DOHH2 (cell line): ENCODE results near the gene ZBTB49.
A peak's percentile ranks its signal among the peaks of the same experiment; 100 is the strongest.
"Not testable (repeated sequence)": the region's sequence is repeated elsewhere in the genome, so short reads cannot be mapped to it uniquely, and the experiment has no call there.

Experiments
- H3F3A ChIP-seq: fragments of 200-600 bp; sonication (generic), shearing (Covaris generic); 2 replicates; pipeline ENCODE4 v1.6.0; 2016; ENCODE audit warnings: antibody characterized with exemption, mild to moderate bottlenecking; ENCODE audit not compliant: control insufficient read depth, insufficient read depth
- H3K27ac ChIP-seq: fragments of 200-600 bp; sonication (generic); 2 replicates; pipeline ENCODE4 v1.5.1; 2014; ENCODE audit warnings: low read depth, mild to moderate bottlenecking, low read length, moderate library complexity
- H3K27me3 ChIP-seq: fragments of 200-600 bp; sonication (generic); 2 replicates; pipeline ENCODE4 v1.6.1; 2014; ENCODE audit warnings: mild to moderate bottlenecking, low read length, mixed read lengths; ENCODE audit not compliant: control insufficient read depth
- H3K36me3 ChIP-seq: fragments of 200-600 bp; sonication (generic); 2 replicates; pipeline ENCODE4 v1.6.1; 2014; ENCODE audit warnings: mild to moderate bottlenecking, low read length, moderate library complexity, mixed read lengths; ENCODE audit not compliant: control insufficient read depth
- H3K4me1 ChIP-seq: fragments of 200-600 bp; sonication (generic); 2 replicates; pipeline ENCODE4 v1.6.1; 2014; ENCODE audit warnings: mild to moderate bottlenecking, low read length, mixed read lengths; ENCODE audit not compliant: control insufficient read depth
- H3K4me2 ChIP-seq: fragments of 200-600 bp; sonication (generic); 2 replicates; pipeline ENCODE4 v1.6.0; 2014; ENCODE audit warnings: mild to moderate bottlenecking, low read length, moderate library complexity
- H3K4me3 ChIP-seq: fragments of 200-600 bp; sonication (generic); 2 replicates; pipeline ENCODE4 v1.5.1; 2014; ENCODE audit warnings: mild to moderate bottlenecking, low read length, mixed read lengths
- H3K79me2 ChIP-seq: fragments of 200-600 bp; sonication (generic); 2 replicates; pipeline ENCODE4 v1.6.1; 2014; ENCODE audit warnings: mild to moderate bottlenecking, low read length, mixed read lengths; ENCODE audit not compliant: control insufficient read depth
- H3K9me2 ChIP-seq: fragments of 200-600 bp; sonication (generic); replicated peaks from 2 replicates; pipeline ENCODE4 v1.6.1; 2014; ENCODE audit warnings: mild to moderate bottlenecking, low read length, mixed read lengths; ENCODE audit not compliant: control insufficient read depth
- H3K9me3 ChIP-seq: fragments of 200-600 bp; sonication (generic); 2 replicates; pipeline ENCODE4 v1.6.1; 2014; ENCODE audit warnings: antibody characterized with exemption, low read length, mixed read lengths; ENCODE audit not compliant: control insufficient read depth, insufficient read depth
- H4K20me1 ChIP-seq: fragments of 200-600 bp; sonication (generic); 2 replicates; pipeline ENCODE4 v1.6.0; 2014; ENCODE audit warnings: low read depth, mild to moderate bottlenecking, antibody characterized with exemption, low read length, moderate library complexity; ENCODE audit not compliant: control insufficient read depth, insufficient read depth
- CTCF ChIP-seq: fragments of 200-600 bp; sonication (generic); IDR thresholded peaks from one replicate; pipeline ENCODE4 v1.5.1; 2014; ENCODE audit warnings: antibody characterized with exemption, mild to moderate bottlenecking, low read depth, low read length; ENCODE audit not compliant: poor library complexity, severe bottlenecking
- EZH2phosphoT487 ChIP-seq: fragments of 200-600 bp; sonication (generic); IDR thresholded peaks from 2 replicates; pipeline ENCODE4 v1.6.1; 2017; ENCODE audit warnings: borderline replicate concordance, mild to moderate bottlenecking, antibody characterized with exemption, low read length, moderate library complexity, mixed read lengths

The ZBTB49 gene

GRCh38 chr4:4343038-4343437 is 53.0 kb downstream of the ZBTB49 start:
- Histone ChIP-seq H4K20me1 (no peaks in the 10 kb centered on the region), H3K4me3 (no peak overlapping the region), H3K36me3 (peaks cover 6% of the 10 kb centered on the region), H3F3A (peaks cover 14% of the 10 kb centered on the region), H3K4me2 (no peak overlapping the region), H3K9me3 (no peaks in the 10 kb centered on the region), H3K4me1 (peaks cover 63% of the 10 kb centered on the region), H3K27ac (peak overlapping the region; percentile 22; the same call in 1 of the 2 replicates), H3K9me2 (no peaks in the 10 kb centered on the region), H3K79me2 (no peaks in the 10 kb centered on the region), H3K27me3 (no peaks in the 10 kb centered on the region)
- TF ChIP-seq EZH2phosphoT487 (no peak), CTCF (no peak)

GRCh38 chr4:4344915-4345527 is 55.0 kb downstream of the ZBTB49 start:
- no peaks in the 10 kb centered on the region for H3K79me2 ChIP-seq
- H3K36me3 ChIP-seq = peaks cover 6% of the 10 kb centered on the region
- H3K9me3 ChIP-seq = peaks cover 5% of the 10 kb centered on the region; the same call in 1 of the 2 replicates
- H3K27me3 ChIP-seq = no peaks in the 10 kb centered on the region
- peaks cover 69% of the 10 kb centered on the region for H3K4me1 ChIP-seq
- H4K20me1 ChIP-seq = no peaks in the 10 kb centered on the region
- H3K4me2 ChIP-seq = peak overlapping the region; percentile 69
- TF ChIP-seq CTCF = no peak
- TF ChIP-seq EZH2phosphoT487 = no peak
- H3F3A ChIP-seq = peaks cover 14% of the 10 kb centered on the region
- H3K4me3 ChIP-seq = peak overlapping the region; percentile 56
- peak overlapping the region; percentile 90 for H3K27ac ChIP-seq
- H3K9me2 ChIP-seq = no peaks in the 10 kb centered on the region

GRCh38 chr4:4347585-4347984 is 57.5 kb downstream of the ZBTB49 start:
- peaks cover 6% of the 10 kb centered on the region for H3K36me3 ChIP-seq
- H3K27me3 ChIP-seq = no peaks in the 10 kb centered on the region
- peaks cover 14% of the 10 kb centered on the region for H3F3A ChIP-seq
- H3K9me3 ChIP-seq = peaks cover 5% of the 10 kb centered on the region; the same call in 1 of the 2 replicates
- H4K20me1 ChIP-seq = no peaks in the 10 kb centered on the region
- no peaks in the 10 kb centered on the region for H3K79me2 ChIP-seq
- no peak overlapping the region for H3K4me3 ChIP-seq
- H3K4me1 ChIP-seq = peaks cover 61% of the 10 kb centered on the region
- H3K27ac ChIP-seq = peak overlapping the region; percentile 34
- no peak overlapping the region for H3K4me2 ChIP-seq
- no peak for TF ChIP-seq CTCF
- no peaks in the 10 kb centered on the region for H3K9me2 ChIP-seq

- not testable (repeated sequence) for H3K79me2 ChIP-seq, H3K9me3 ChIP-seq, H3K9me2 ChIP-seq, H3K36me3 ChIP-seq, H4K20me1 ChIP-seq, H3K4me2 ChIP-seq, H3K27me3 ChIP-seq, H3K4me3 ChIP-seq
- peaks cover 51% of the 10 kb centered on the region for H3K4me1 ChIP-seq
- H3F3A ChIP-seq = peaks cover 14% of the 10 kb centered on the region
- H3K27ac ChIP-seq = peak overlapping the region; percentile 34
Observed at GRCh38 chr4:4348585-4348984, 58.5 kb downstream of the ZBTB49 start.
